A673 (cell line): Measurements from ENCODE around the gene TCERG1L.

Source experiments
- EZH2 ChIP-seq: fragments of 200-600 bp; sonication (generic); IDR thresholded peaks from 2 replicates; pipeline ENCODE4 v1.6.1; 2017; ENCODE audit warnings: borderline replicate concordance, low read depth, mild to moderate bottlenecking, mixed read lengths, antibody characterized with exemption, low read length; ENCODE audit not compliant: poor library complexity, severe bottlenecking
- TF ChIP-seq, protein P1 (sequence below): fragments of 300-800, 200-600 bp; sonication (generic); conservative IDR thresholded peaks from 2 replicates; pipeline ENCODE4 v1.5.1; 2017; ENCODE audit warnings: low read depth, mild to moderate bottlenecking, antibody characterized with exemption, low read length, moderate library complexity, mixed read lengths

DNA sequence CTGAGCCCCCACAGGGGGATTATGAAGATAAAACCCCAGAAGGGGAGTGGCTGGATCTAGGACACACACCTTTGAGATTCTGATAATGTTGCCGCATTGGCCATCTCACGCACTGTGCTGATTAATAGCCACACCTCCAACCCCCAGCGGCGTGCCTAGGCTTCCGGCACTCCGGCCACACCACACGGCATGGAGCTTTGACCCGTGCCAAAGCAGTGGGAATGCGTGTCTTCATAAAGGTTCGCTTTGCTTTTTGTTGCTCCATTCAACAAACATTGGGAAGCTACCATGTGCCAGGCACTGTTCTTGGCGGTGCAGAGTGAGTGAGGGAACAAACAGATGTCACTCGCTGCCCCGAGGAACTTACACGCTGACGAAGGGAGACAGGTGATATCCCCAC lies 117.6 kb downstream of the TCERG1L start:
- TF ChIP-seq, protein P1, sequence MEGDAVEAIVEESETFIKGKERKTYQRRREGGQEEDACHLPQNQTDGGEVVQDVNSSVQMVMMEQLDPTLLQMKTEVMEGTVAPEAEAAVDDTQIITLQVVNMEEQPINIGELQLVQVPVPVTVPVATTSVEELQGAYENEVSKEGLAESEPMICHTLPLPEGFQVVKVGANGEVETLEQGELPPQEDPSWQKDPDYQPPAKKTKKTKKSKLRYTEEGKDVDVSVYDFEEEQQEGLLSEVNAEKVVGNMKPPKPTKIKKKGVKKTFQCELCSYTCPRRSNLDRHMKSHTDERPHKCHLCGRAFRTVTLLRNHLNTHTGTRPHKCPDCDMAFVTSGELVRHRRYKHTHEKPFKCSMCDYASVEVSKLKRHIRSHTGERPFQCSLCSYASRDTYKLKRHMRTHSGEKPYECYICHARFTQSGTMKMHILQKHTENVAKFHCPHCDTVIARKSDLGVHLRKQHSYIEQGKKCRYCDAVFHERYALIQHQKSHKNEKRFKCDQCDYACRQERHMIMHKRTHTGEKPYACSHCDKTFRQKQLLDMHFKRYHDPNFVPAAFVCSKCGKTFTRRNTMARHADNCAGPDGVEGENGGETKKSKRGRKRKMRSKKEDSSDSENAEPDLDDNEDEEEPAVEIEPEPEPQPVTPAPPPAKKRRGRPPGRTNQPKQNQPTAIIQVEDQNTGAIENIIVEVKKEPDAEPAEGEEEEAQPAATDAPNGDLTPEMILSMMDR: no peak
- no peak for TF ChIP-seq EZH2
